GM15510 (cell line): ENCODE measurements around the gene CCDC73.

Source experiments
- POLR2A ChIP-seq: IDR thresholded peaks from 3 replicates; pipeline ENCODE4 v1.6.1; 2011; ENCODE audit warnings: borderline replicate concordance; ENCODE audit not compliant: insufficient read length; ENCODE audit errors: extremely low read depth

The CCDC73 gene

GRCh38 chr11:32643526-32643925 is 150.9 kb downstream of the CCDC73 start:
- TF ChIP-seq POLR2A: no peak

- TF ChIP-seq POLR2A: no peak
Observed at GRCh38 chr11:32641361-32641760, 153.1 kb downstream of the CCDC73 start.

- TF ChIP-seq POLR2A: no peak
Observed at GRCh38 chr11:32635819-32636218, 158.6 kb downstream of the CCDC73 start.

- no peak for TF ChIP-seq POLR2A
Observed at GRCh38 chr11:32630844-32631243, 163.6 kb downstream of the CCDC73 start.

- TF ChIP-seq POLR2A: no peak
Observed at GRCh38 chr11:32616903-32617302, 177.6 kb downstream of the CCDC73 start.

GRCh38 chr11:32615422-32615821 is 179.0 kb downstream of the CCDC73 start:
- TF ChIP-seq POLR2A: no peak

- TF ChIP-seq POLR2A: no peak
Observed at GRCh38 chr11:32613500-32614151, 180.8 kb downstream of the CCDC73 start.

GRCh38 chr11:32610797-32611352 is 183.6 kb downstream of the CCDC73 start:
- no peak for TF ChIP-seq POLR2A

- no peak for TF ChIP-seq POLR2A
Observed at GRCh38 chr11:32606220-32606619, 188.2 kb downstream of the CCDC73 start.

- TF ChIP-seq POLR2A: no peak
Observed at GRCh38 chr11:32602657-32603415, 191.6 kb downstream of the CCDC73 start.

- no peak for TF ChIP-seq POLR2A
Observed at GRCh38 chr11:32597921-32598320, 196.5 kb downstream of the CCDC73 start.

GRCh38 chr11:32594272-32594671 is 200.2 kb downstream of the CCDC73 start:
- no peak for TF ChIP-seq POLR2A

- TF ChIP-seq POLR2A: no peak
Observed at GRCh38 chr11:32586576-32587190, 207.8 kb downstream of the CCDC73 start.

- TF ChIP-seq POLR2A: no peak
Observed at GRCh38 chr11:32584921-32585320, 209.5 kb downstream of the CCDC73 start.
